NCI-H2081 (cell line): ENCODE results near the gene TBCCD1.
A peak's percentile ranks its signal among the peaks of the same experiment; 100 is the strongest.

Source experiments
- DNase-seq, 2 experiments: peaks; one replicate each; lab custom pipeline; 2025; lab: John Stamatoyannopoulos, UW

TBCCD1 gene

GRCh38 chr3:186567072-186567921 is at the start of gene TBCCD1:
Gene TBCCD1 (minus strand): TSS chr3:186567339. CDS start chr3:186564329, 3,010 bp downstream.
- DNase-seq = peak; percentile 92 to 93

- no peak for DNase-seq
Observed at GRCh38 chr3:186616299-186616617, 49.1 kb upstream of the TBCCD1 start.

GRCh38 chr3:186614597-186615483 is 47.7 kb upstream of the TBCCD1 start:
- peak; percentile 84 to 88 for DNase-seq

- no peak for DNase-seq
Observed at GRCh38 chr3:186614266-186614596, 47.1 kb upstream of the TBCCD1 start.

GRCh38 chr3:186613637-186614265 is 46.6 kb upstream of the TBCCD1 start:
- DNase-seq = no peak

- no peak for DNase-seq
Observed at GRCh38 chr3:186612721-186613636, 45.8 kb upstream of the TBCCD1 start, which contains the start of gene AHSG. Gene AHSG (plus strand): TSS chr3:186613060. CDS start chr3:186613142, 82 bp downstream.

GRCh38 chr3:186612065-186612464 is 44.9 kb upstream of the TBCCD1 start:
- no peak for DNase-seq

- DNase-seq = no peak
Observed at GRCh38 chr3:186609247-186609868, 42.2 kb upstream of the TBCCD1 start.

GRCh38 chr3:186608624-186609215 is 41.6 kb upstream of the TBCCD1 start:
- DNase-seq = no peak

- no peak for DNase-seq
Observed at GRCh38 chr3:186605561-186606545, 38.7 kb upstream of the TBCCD1 start.

GRCh38 chr3:186605078-186605477 is 37.9 kb upstream of the TBCCD1 start:
- no peak for DNase-seq

GRCh38 chr3:186603159-186603558 is 36.0 kb upstream of the TBCCD1 start:
- no peak for DNase-seq

- DNase-seq = no peak
Observed at GRCh38 chr3:186600896-186601295, 33.8 kb upstream of the TBCCD1 start.

GRCh38 chr3:186599785-186600166 is 32.6 kb upstream of the TBCCD1 start:
- no peak for DNase-seq

- DNase-seq = no peak
Observed at GRCh38 chr3:186599142-186599784, 32.1 kb upstream of the TBCCD1 start.

GRCh38 chr3:186598794-186599141 is 31.6 kb upstream of the TBCCD1 start:
- no peak for DNase-seq

GRCh38 chr3:186598108-186598784 is 31.1 kb upstream of the TBCCD1 start:
- DNase-seq = no peak

- no peak for DNase-seq
Observed at GRCh38 chr3:186596568-186597287, 29.6 kb upstream of the TBCCD1 start.
